GM18520 (cell line): ENCODE results near the gene CCL8.
A peak's percentile ranks its signal among the peaks of the same experiment; 100 is the strongest.

Experiments used
- ATAC-seq: cut with Tn5 transposase; IDR thresholded peaks from one replicate; pipeline ENCODE4 v1.9.1; 2021; ENCODE audit not compliant: unreplicated experiment

The CCL8 gene

GRCh38 chr17:34366529-34367107 is 47.4 kb downstream of the CCL8 start:
- no peak for ATAC-seq

GRCh38 chr17:34367486-34368195 is 48.4 kb downstream of the CCL8 start:
- ATAC-seq: no peak

- ATAC-seq: no peak
Measured at GRCh38 chr17:34368196-34368945, 49.1 kb downstream of the CCL8 start.

- ATAC-seq: no peak
Measured at GRCh38 chr17:34368946-34369500, 49.8 kb downstream of the CCL8 start.

GRCh38 chr17:34369571-34369970 is 50.3 kb downstream of the CCL8 start:
- no peak for ATAC-seq

GRCh38 chr17:34370376-34370996 is 51.3 kb downstream of the CCL8 start:
- ATAC-seq: no peak

- peak; percentile 52 for ATAC-seq
Measured at GRCh38 chr17:34370997-34371395, 51.8 kb downstream of the CCL8 start.
